HG03196 (cell line): ENCODE results near the gene CEP55.
"Not testable (repeated sequence)": the region's sequence is repeated elsewhere in the genome, so short reads cannot be mapped to it uniquely, and the experiment has no call there.

Source experiments
- ATAC-seq: cut with Tn5 transposase; IDR thresholded peaks from one replicate; pipeline ENCODE4 v1.9.1; 2021; ENCODE audit not compliant: unreplicated experiment

Gene CEP55

GRCh38 chr10:93505075-93505474, 8.7 kb downstream of the CEP55 start:
- ATAC-seq, result no peak

- no peak for ATAC-seq
These were observed 13.4 kb downstream of the CEP55 start for GRCh38 chr10:93509816-93510215.

DNA sequence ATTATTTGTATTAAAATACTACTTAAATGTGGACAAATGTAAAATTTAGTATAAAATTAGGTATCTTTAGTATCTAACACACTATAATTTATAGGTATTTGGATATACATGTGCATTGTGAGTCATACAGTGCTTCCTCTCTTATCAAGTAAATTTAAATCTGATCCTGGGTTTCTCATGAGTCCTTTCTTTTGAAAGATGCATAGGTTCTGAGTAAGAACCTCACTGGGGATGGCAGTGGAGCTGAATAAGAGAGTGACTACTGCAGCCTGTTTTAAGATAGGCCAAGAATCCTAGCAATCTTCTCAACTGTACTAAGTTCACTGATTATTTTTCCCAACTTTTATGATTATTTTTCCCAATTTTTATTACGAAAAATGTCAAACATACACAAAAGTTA, 16.2 kb downstream of the CEP55 start:
- no peak for ATAC-seq

- no peak for ATAC-seq
These were observed 16.7 kb downstream of the CEP55 start for GRCh38 chr10:93513091-93513490.

- ATAC-seq, result no peak
These were observed 18.1 kb downstream of the CEP55 start for GRCh38 chr10:93514521-93514920.

DNA sequence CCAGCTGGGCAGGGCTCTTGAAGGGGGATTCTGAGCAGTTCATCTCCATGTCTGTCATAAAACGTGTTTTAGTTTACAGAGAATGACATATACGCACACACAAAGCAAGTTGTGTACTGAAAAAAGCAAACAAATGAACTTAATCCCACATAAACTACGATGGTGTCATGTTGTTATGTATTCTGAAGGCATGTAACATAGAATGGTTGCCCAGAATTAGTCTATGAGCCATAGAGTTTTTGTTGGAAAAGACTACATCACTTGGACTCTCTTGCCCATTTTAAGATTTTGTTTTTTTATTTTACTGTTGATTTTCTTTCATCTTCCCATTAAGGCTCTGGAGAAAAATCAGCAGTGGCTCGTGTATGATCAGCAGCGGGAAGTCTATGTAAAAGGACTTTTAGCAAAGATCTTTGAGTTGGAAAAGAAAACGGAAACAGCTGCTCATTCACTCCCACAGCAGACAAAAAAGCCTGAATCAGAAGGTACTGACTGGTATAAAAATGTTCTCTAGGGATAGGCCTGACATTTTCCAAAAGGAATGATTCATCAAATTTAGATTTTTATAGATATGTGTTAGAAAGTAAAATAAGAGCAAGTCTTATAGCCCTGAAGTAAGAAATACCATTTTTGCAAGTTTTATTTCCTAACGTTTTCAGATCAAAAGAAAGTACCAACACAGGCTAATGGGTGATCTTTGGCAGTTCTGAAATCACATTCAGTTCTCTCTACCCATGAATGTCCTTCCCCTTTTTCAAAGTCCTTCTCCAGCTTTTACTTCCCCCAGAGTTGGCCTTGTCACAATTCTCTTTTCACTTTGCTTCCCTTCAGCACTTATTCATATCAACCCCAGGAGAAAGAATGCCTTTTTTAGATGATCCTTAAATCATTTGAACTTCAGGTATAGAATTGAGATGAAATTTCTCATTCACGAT, 18.9 kb downstream of the CEP55 start:
- ATAC-seq, result no peak

DNA sequence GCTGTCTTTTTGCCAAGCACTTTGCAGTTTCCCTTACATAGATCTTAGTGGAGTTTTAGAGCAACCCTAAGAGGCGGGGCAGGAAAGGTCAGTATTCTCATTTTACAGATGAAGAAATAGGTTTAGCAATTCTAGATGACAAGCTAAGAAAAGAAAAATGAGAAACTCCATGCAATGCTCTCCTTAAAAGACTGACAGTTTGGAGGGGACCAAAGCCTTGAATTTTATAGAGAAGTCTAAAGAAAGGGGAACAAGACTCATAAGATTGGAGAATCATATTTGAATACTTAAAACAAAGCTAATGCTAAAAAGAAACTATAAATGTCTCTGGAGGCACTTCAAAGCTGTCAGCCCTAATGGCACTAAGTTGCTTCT, 19.6 kb downstream of the CEP55 start:
- ATAC-seq, result no peak

GRCh38 chr10:93518531-93518930, 22.1 kb downstream of the CEP55 start:
- no peak for ATAC-seq

DNA sequence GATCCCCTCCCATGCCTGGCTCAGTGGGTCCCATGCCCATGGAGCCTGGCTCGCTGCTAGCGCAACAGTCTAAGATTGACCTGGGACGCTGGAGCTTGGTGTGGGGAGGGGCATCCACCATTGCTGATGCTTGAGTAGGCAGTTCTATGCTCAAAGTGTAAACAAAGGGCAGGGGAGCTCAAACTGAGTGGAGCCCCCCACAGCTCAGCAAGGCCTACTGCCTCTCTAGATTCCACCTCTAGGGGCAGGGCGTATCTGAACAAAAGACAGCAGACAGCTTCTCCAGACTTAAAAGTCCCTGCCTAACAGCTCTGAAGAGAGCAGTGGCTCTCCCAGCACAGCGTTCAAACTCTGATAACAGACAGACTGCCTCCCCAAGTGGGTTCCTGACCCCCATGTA, 38.9 kb downstream of the CEP55 start:
- ATAC-seq, result no peak

GRCh38 chr10:93540871-93541270, 44.5 kb downstream of the CEP55 start:
- ATAC-seq, result not testable (repeated sequence)

DNA sequence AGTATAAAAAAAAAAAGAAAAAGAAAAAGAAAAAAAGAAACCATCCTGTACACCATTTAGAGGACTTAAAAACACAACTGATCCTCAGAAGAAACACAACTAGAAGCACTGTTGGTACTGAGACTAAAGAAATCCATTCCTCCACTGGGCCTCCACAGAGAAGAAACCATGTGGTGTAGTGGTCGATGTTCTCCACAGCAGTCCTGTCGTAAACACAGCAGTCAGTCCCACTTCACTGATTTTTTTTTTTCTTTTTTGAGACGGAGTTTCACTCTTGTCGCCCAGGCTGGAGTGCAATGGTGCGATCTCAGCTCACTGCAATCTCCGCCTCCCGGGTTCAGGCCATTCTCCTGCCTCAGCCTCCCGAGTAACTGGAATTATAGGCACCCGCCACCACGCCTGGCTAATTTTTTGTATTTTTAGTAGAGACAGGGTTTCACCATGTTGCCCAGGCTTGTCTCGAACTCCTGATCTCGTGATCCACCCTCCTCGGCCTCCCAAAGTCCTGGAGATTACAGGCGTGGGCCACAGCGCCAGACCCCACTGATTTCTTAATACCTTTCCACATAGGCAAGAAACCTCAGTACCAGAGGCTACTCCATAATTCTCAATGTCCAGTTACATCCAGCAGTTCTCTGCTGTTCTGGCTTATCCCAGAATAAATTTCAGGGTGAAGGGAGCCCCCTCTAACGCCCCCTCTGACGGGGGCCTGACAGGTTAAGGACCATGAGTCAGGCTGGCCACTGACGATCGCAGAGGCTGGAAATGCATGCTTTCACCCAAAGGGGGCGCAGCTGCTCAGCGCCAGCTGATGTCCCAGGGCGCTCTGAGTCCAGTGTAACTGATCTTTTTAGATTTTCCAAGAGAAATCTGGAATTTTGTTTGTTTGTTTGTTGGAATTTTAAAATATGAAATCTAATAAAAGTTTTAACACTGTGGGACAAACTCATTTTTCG, 45.3 kb downstream of the CEP55 start:
- no peak for ATAC-seq

- ATAC-seq, result no peak
These were observed 46.0 kb downstream of the CEP55 start for GRCh38 chr10:93542358-93542791.

GRCh38 chr10:93546995-93547394, 50.6 kb downstream of the CEP55 start:
- ATAC-seq, result not testable (repeated sequence)

DNA sequence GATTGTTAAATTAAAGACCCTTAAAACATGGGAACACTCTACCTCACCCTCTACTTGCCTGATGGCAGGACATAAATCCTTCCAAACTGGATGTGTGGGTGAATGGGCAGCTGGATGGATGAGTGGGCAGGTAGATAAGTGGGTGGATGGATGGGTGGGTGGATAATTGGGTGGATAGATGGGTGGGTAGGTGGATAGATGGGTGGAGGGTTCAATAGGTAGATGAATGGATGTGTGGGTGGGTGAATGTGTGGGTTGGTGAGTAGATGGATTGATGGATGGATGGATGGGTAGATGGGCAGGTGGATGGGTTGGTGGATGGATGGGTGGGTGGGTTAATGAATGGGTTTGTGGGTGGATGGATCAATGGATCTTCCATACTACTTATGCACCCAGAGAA, 51.1 kb downstream of the CEP55 start:
- no peak for ATAC-seq

GRCh38 chr10:93548376-93549071, 52.1 kb downstream of the CEP55 start:
- no peak for ATAC-seq

DNA sequence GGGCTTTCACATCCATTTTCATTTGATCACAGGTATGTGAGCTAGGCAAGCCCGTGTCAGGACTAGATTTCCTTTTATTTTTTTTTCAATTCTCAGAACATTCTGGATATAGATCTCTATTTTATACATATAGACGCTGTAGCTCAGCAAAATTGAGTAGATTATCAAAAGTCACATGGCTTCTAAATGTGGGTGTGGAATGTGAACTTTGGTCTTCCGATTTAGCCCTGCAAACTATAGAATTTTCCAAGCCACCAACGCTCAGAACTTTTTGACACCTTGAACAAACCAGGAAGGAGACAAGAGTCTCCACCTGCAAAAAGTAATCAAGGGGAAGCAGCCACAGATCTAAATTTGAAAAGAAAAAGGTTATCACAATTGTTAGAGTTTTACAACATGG, 54.2 kb downstream of the CEP55 start:
- no peak for ATAC-seq

DNA sequence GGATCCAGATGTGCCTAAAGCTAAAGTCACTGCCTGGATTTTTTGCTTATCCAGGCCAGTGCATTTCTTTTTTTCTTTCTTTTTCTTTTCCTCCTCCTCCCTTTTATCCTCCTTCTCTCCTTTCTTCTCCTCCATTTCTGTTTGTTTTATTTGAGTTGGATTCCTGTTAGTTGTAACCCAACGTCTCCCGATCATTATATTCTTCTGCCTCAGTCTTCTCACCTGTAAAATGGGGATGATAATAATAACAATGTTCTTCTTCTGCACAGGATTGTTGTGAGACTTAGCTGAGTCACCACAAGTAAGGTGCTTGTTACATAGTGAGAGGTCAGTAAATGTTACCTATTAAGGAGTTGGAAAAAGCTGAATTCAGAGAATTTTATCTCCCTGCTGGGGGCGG, 56.4 kb downstream of the CEP55 start:
- ATAC-seq, result no peak

GRCh38 chr10:93553482-93554315, 57.3 kb downstream of the CEP55 start:
- ATAC-seq, result no peak

DNA sequence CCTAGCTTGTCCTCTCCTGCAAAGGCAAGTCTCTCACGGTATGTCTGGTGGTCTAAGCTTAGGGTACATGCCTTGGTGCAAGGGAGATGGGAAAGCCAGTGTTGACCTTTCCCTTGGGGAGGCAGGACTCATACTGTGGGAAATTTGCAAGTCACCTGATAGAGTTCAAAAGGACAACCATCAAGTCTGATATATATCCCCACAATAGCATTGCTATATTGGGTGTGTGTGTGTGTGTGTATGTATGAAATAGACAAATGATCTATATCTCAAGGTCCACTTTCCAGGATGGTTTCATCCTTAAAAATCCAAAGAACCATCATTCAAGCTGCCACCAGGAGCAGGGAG, 57.9 kb downstream of the CEP55 start:
- ATAC-seq, result no peak

GRCh38 chr10:93554760-93555432, 58.5 kb downstream of the CEP55 start:
- ATAC-seq, result no peak
